ENCODE measurements around the gene TPH2. TPM values are rescaled to one million over a fixed set of nuclear protein-coding genes. Genes with fewer than 3 reads are reported as not detected.

The TPH2 gene
- total RNA-seq, 1 experiment from 2014 or later, result 0.66 TPM

DNA sequence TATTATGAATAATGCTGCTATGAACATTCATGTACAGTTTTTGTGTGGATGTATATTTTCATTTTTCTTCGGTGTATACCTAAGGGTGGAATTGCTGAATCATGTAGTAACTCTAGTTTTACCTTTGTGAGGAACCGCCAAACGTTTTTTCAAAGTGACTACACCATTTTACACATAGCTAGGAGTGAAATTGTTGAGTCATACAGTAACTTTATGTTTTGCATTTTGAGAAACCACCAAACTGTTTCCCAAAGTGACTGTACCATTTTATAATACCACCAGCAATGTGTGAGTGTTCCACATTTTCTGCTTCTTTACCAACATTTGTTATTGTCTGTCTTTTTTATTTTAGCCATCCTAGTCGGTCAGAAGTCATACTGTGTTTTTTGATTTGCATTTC is 3.1 kb upstream of the TPH2 start:
- no peaks in the 10 kb centered on the region for H3K9me3 Mint-ChIP-seq
- Histone ChIP-seq H3K79me1 (ENCODE audit: insufficient read depth, low read depth, low read length, poor library complexity, severe bottlenecking) (no peaks in the 10 kb centered on the region), H4K91ac (ENCODE audit: insufficient read length, low read depth, low read length) (no peak overlapping the region), H2BK120ac (ENCODE audit: low read depth, low read length, poor library complexity, severe bottlenecking) (no peak overlapping the region), H3K14ac (ENCODE audit: insufficient read depth, low read length) (no peak overlapping the region), H3K4ac (ENCODE audit: low read depth, low read length) (no peak overlapping the region), H4K20me1 (ENCODE audit: control insufficient read depth, insufficient read depth, insufficient read length) (no peaks in the 10 kb centered on the region), H4K5ac (ENCODE audit: insufficient read length, low read depth, low read length) (no peak overlapping the region), H3K9me3 (ENCODE audit: control insufficient read depth, low read depth, low read length) (no peaks in the 10 kb centered on the region), H3K9ac (ENCODE audit: extremely low read depth, insufficient read length, low read length) (no peak overlapping the region), H3K23me2 (ENCODE audit: insufficient read length, low read depth, low read length, poor library complexity, severe bottlenecking) (no peaks in the 10 kb centered on the region), H2BK15ac (ENCODE audit: low read depth, low read length) (no peak overlapping the region), H3K23ac (ENCODE audit: insufficient read length, low read depth, low read length) (no peak overlapping the region), H2BK12ac (ENCODE audit: insufficient read length, low read depth, low read length) (no peak overlapping the region), H3K18ac (ENCODE audit: insufficient read length, low read depth, low read length) (no peak overlapping the region), H2BK20ac (ENCODE audit: low read depth, low read length, poor library complexity, severe bottlenecking) (no peak overlapping the region), H3K56ac (ENCODE audit: insufficient read length, low read depth, low read length) (no peak overlapping the region), H3T11ph (ENCODE audit: low read length) (no peak overlapping the region), H3K79me2 (ENCODE audit: insufficient read depth, low read length) (no peaks in the 10 kb centered on the region), H2BK5ac (ENCODE audit: insufficient read length, low read length) (no peak overlapping the region), H3K27me3 (ENCODE audit: insufficient read depth, low read length) (no peaks in the 10 kb centered on the region), H2AK5ac (ENCODE audit: insufficient read length, low read length) (no peak overlapping the region), H3K27ac (ENCODE audit: insufficient read length, low read depth, low read length) (no peak overlapping the region), H3K4me1 (ENCODE audit: insufficient read depth, low read length) (no peaks in the 10 kb centered on the region), H4K8ac (replicated peaks; ENCODE audit: insufficient read length, low read depth, low read length) (no peak overlapping the region), H2AFZ (ENCODE audit: low read length) (no peak overlapping the region), H3K4me2 (ENCODE audit: insufficient read depth, insufficient read length, low read length) (no peak overlapping the region)
- no CpG with 5 or more reads among the region's 4 CpGs for WGBS (ENCODE audit: extremely low coverage, insufficient read length, low lambda C conversion rate)
- no peaks in the 10 kb centered on the region for H3K36me3 Mint-ChIP-seq (ENCODE audit: insufficient read depth in 1 of 3, low read depth in 3 of 3)
- H3K27ac Mint-ChIP-seq, result no peak overlapping the region
- no peak for DNase-seq
- TF ChIP-seq, protein P1, sequence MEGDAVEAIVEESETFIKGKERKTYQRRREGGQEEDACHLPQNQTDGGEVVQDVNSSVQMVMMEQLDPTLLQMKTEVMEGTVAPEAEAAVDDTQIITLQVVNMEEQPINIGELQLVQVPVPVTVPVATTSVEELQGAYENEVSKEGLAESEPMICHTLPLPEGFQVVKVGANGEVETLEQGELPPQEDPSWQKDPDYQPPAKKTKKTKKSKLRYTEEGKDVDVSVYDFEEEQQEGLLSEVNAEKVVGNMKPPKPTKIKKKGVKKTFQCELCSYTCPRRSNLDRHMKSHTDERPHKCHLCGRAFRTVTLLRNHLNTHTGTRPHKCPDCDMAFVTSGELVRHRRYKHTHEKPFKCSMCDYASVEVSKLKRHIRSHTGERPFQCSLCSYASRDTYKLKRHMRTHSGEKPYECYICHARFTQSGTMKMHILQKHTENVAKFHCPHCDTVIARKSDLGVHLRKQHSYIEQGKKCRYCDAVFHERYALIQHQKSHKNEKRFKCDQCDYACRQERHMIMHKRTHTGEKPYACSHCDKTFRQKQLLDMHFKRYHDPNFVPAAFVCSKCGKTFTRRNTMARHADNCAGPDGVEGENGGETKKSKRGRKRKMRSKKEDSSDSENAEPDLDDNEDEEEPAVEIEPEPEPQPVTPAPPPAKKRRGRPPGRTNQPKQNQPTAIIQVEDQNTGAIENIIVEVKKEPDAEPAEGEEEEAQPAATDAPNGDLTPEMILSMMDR (conservative IDR thresholded peaks at IDR 0.05), result no peak
- no peaks in the 10 kb centered on the region; the same call in 1 of the 2 replicates for H3K27me3 Mint-ChIP-seq (ENCODE audit: low read depth)
- H3K4me1 Mint-ChIP-seq, result peaks cover 7 to 9% of the 10 kb centered on the region in 2 experiments
- no peak overlapping the region for H3K4me3 Mint-ChIP-seq

Measured in H9 (cell line).